HepG2 (cell line): ENCODE results near the gene PYGL. TPM values are rescaled to one million over a fixed set of nuclear protein-coding genes. Genes with fewer than 3 reads are reported as not detected.

Source experiments
- CAMTA2 ChIP-seq: sonication (generic); formaldehyde crosslinking; IDR thresholded peaks from 2 replicates; pipeline ENCODE4 v1.4.0; 2020; ENCODE audit warnings: mild to moderate bottlenecking, missing genetic modification reagents, borderline replicate concordance
- CREM ChIP-seq, 2 experiments: sonication (generic) in 1 of 2; formaldehyde crosslinking in 1 of 2; IDR thresholded peaks; 2 replicates each; pipeline versions ENCODE4 v1.4.0 to v1.6.1; 2016 to 2020; ENCODE audit warnings: antibody characterized with exemption in 1 of 2, mild to moderate bottlenecking in 1 of 2, missing genetic modification reagents in 1 of 2
- E2F1 ChIP-seq: sonication (generic); formaldehyde crosslinking; IDR thresholded peaks from 2 replicates; pipeline ENCODE4 v1.5.0; 2020; ENCODE audit warnings: missing genetic modification reagents
- HOXA9 ChIP-seq: sonication (generic); formaldehyde crosslinking; IDR thresholded peaks from 2 replicates; pipeline ENCODE4 v1.8.1; 2022; ENCODE audit warnings: missing genetic modification reagents, mild to moderate bottlenecking, moderate library complexity, borderline replicate concordance
- ISL2 ChIP-seq: sonication (generic); formaldehyde crosslinking; IDR thresholded peaks from 2 replicates; pipeline ENCODE4 v1.5.0; 2020; ENCODE audit warnings: missing genetic modification reagents
- KDM5B ChIP-seq: sonication (generic); formaldehyde crosslinking; IDR thresholded peaks from 2 replicates; pipeline ENCODE4 v1.4.0; 2020; ENCODE audit warnings: missing genetic modification reagents, mild to moderate bottlenecking, borderline replicate concordance
- KMT2A ChIP-seq: sonication (generic); formaldehyde crosslinking; IDR thresholded peaks from 2 replicates; pipeline ENCODE4 v1.4.0; 2020; ENCODE audit warnings: missing genetic modification reagents
- RAD51 ChIP-seq: fragments of 450-650 bp; IDR thresholded peaks from 2 replicates; pipeline ENCODE4 v1.6.1; 2016; ENCODE audit warnings: borderline replicate concordance
- SP5 ChIP-seq: IDR thresholded peaks from 2 replicates; pipeline ENCODE4 v1.6.1; 2016; ENCODE audit warnings: low read depth, borderline replicate concordance
- TAF1 ChIP-seq: sonication (generic); formaldehyde crosslinking; IDR thresholded peaks from 2 replicates; pipeline ENCODE4 v1.4.0; 2020; ENCODE audit warnings: missing genetic modification reagents
- ZBTB10 ChIP-seq: sonication (generic); formaldehyde crosslinking; IDR thresholded peaks from 2 replicates; pipeline ENCODE4 v1.4.0; 2020; ENCODE audit warnings: missing genetic modification reagents, borderline replicate concordance
- ZBTB38 ChIP-seq: sonication (generic); formaldehyde crosslinking; IDR thresholded peaks from 2 replicates; pipeline ENCODE4 v1.5.1; 2020; ENCODE audit warnings: mild to moderate bottlenecking, missing genetic modification reagents
- ZFP36L2 ChIP-seq: sonication (generic); formaldehyde crosslinking; IDR thresholded peaks from 2 replicates; pipeline ENCODE4 v1.4.0; 2020; ENCODE audit warnings: missing genetic modification reagents
- ZMYM2 ChIP-seq: sonication (generic); formaldehyde crosslinking; IDR thresholded peaks from 2 replicates; pipeline ENCODE4 v1.8.0; 2022; ENCODE audit warnings: mild to moderate bottlenecking, missing genetic modification reagents
- ZNF562 ChIP-seq: sonication (generic); formaldehyde crosslinking; IDR thresholded peaks from 2 replicates; pipeline ENCODE4 v1.8.0; 2022; ENCODE audit warnings: missing genetic modification reagents, borderline replicate concordance
- ZNF720 ChIP-seq: sonication (generic); formaldehyde crosslinking; IDR thresholded peaks from 2 replicates; pipeline ENCODE4 v1.4.0; 2020; ENCODE audit warnings: missing genetic modification reagents
- ZSCAN25 ChIP-seq: sonication (generic); formaldehyde crosslinking; IDR thresholded peaks from 2 replicates; pipeline ENCODE4 v1.8.0; 2022; ENCODE audit warnings: mild to moderate bottlenecking, missing genetic modification reagents
- polyA plus RNA-seq, 8 experiments: library from polyadenylated mRNA; depleted of rRNA in 3 of 8; stranded (reverse) in 7 of 8; unstranded in 1 of 8; fragments of >200 nt; fragmentation: Illumina TruSeq in 4 of 8; extraction: Trizol in 4 of 8; gene quantifications; 2 replicates each; pipeline versions ENCODE4 v1.2.1 to v1.2.3, GENCODE V29; 2011 to 2016; ENCODE audit warnings: low read depth in 4 of 8, missing spikeins in 1 of 8, mixed read lengths in 1 of 8; ENCODE audit not compliant: insufficient read depth in 1 of 8
- total RNA-seq, 5 experiments: library from RNA; depleted of rRNA; stranded (reverse); fragments of >200 nt; fragmentation: Illumina TruSeq; extraction: Trizol; gene quantifications; 2 replicates each; pipeline ENCODE4 v1.2.3, GENCODE V29; 2016; ENCODE audit warnings: low read depth in 1 of 5
- TF ChIP-seq, protein P1 (sequence below): sonication (generic); formaldehyde crosslinking; conservative IDR thresholded peaks from 2 replicates; pipeline ENCODE4 v1.4.0; 2020; ENCODE audit warnings: missing genetic modification reagents
- TF ChIP-seq, protein P2 (sequence below): sonication (generic); formaldehyde crosslinking; IDR thresholded peaks from 2 replicates; pipeline ENCODE4 v1.9.0; 2021; ENCODE audit warnings: missing genetic modification reagents, borderline replicate concordance
- TF ChIP-seq, protein P3 (sequence below): IDR thresholded peaks from 2 replicates; pipeline ENCODE4 v1.6.1; 2016; ENCODE audit warnings: missing compliant biosample characterization, missing genetic modification reagents, borderline replicate concordance

The PYGL gene
- total and polyA plus RNA-seq, 2 of the 13 experiments (the other 11 are each of a cell fraction or from before 2014, with no cell fraction given), result 98.4 to 110 TPM

DNA sequence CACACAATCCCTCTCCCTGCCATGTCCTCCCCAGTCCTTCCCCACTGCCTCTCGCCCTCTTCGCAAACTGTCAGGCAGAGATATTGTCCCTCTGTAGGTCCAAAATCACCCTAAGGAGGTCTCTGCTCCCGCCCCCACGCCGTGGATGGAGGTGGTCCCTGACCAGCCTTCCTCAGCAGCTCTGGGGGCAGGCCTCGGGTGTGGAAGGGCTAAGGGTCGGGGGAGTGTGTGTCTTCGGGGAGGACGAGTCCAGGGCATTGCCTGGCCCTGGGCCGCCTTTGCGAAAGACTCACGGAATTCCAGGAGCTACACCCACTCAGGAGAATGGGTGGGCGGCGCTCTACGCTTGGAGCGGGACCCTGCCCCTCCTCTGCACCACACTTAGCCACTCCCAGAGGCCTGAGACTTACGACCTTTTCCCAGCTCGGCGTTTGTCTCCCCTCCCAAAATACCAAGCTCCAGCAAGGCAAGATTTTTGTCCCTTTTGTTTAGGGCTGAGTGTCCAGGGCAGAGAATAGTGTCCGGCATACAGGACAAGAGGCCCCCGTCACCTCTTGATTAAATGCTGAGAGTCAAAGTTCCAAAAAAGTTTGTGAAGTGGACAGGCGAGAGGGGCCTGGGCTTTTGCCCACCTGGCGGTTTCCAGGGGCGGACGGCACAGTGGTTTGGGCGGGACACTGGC lies 881 bp downstream of the PYGL start (continued):
- TF ChIP-seq, protein P1, sequence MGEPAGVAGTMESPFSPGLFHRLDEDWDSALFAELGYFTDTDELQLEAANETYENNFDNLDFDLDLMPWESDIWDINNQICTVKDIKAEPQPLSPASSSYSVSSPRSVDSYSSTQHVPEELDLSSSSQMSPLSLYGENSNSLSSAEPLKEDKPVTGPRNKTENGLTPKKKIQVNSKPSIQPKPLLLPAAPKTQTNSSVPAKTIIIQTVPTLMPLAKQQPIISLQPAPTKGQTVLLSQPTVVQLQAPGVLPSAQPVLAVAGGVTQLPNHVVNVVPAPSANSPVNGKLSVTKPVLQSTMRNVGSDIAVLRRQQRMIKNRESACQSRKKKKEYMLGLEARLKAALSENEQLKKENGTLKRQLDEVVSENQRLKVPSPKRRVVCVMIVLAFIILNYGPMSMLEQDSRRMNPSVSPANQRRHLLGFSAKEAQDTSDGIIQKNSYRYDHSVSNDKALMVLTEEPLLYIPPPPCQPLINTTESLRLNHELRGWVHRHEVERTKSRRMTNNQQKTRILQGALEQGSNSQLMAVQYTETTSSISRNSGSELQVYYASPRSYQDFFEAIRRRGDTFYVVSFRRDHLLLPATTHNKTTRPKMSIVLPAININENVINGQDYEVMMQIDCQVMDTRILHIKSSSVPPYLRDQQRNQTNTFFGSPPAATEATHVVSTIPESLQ, result 0 out of 2 replicates have a peak, but pooled peaks have one; percentile 13
- TF ChIP-seq SP5 (CRISPR knock-in tag), result peak; percentile 57; the same call in 1 of the 2 replicates
- no peak for TF ChIP-seq E2F1
- TF ChIP-seq, protein P2, sequence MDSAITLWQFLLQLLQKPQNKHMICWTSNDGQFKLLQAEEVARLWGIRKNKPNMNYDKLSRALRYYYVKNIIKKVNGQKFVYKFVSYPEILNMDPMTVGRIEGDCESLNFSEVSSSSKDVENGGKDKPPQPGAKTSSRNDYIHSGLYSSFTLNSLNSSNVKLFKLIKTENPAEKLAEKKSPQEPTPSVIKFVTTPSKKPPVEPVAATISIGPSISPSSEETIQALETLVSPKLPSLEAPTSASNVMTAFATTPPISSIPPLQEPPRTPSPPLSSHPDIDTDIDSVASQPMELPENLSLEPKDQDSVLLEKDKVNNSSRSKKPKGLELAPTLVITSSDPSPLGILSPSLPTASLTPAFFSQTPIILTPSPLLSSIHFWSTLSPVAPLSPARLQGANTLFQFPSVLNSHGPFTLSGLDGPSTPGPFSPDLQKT (CRISPR knock-in tag), result no peak
- TF ChIP-seq KMT2A (CRISPR knock-in tag), result no peak; the same call in 1 of the 2 replicates
- TF ChIP-seq CREM (IDR thresholded peaks at IDR 0.05), result no peak
- TF ChIP-seq CREM (CRISPR knock-in tag; IDR thresholded peaks at IDR 0.05), result no peak
- no peak for TF ChIP-seq HOXA9 (CRISPR knock-in tag)
- no peak for TF ChIP-seq ZMYM2 (CRISPR knock-in tag)
- no peak for TF ChIP-seq TAF1
- no peak for TF ChIP-seq CAMTA2 (CRISPR knock-in tag)
- no peak for TF ChIP-seq ZFP36L2
- no peak for TF ChIP-seq ZNF720 (CRISPR knock-in tag)
- no peak for TF ChIP-seq ZBTB10 (CRISPR knock-in tag)
- no peak for TF ChIP-seq ZSCAN25 (CRISPR knock-in tag)
- TF ChIP-seq RAD51, result no peak
- no peak; the same call in 1 of the 2 replicates for TF ChIP-seq ISL2
- TF ChIP-seq ZNF562 (CRISPR knock-in tag), result no peak
- no peak for TF ChIP-seq KDM5B
- TF ChIP-seq ZBTB38, result peak; percentile 35; the same call in 1 of the 2 replicates
- TF ChIP-seq, protein P3, sequence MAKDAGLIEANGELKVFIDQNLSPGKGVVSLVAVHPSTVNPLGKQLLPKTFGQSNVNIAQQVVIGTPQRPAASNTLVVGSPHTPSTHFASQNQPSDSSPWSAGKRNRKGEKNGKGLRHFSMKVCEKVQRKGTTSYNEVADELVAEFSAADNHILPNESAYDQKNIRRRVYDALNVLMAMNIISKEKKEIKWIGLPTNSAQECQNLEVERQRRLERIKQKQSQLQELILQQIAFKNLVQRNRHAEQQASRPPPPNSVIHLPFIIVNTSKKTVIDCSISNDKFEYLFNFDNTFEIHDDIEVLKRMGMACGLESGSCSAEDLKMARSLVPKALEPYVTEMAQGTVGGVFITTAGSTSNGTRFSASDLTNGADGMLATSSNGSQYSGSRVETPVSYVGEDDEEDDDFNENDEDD (CRISPR knock-in tag), result no peak
